Pancreas (tissue), 10 donors: ENCODE measurements around the gene DDX42. TPM values are rescaled to one million over a fixed set of nuclear protein-coding genes. Genes with fewer than 3 reads are reported as not detected.

Experiments used
- ATAC-seq, 4 donors: fragments of 200-7000 bp; cut with Tn5 transposase; one replicate each; pipeline versions ENCODE4 v1.8.0 to v1.9.1; 2020; ENCODE audit warnings: mild to moderate bottlenecking in 4 of 4, moderate library complexity in 4 of 4
- DNase-seq, 6 donors: peaks; one replicate each; pipeline ENCODE4 v3.0.0-alpha.2; 2020
- FAIRE-seq: peaks from 2 replicates; lab custom pipeline; 2012; peaks lifted over from hg19 to GRCh38; lab: Jason Lieb, UNC
- H3K27ac ChIP-seq, 4 donors: fragments of 200-600 bp; sonication (generic); 1 replicate in 3 of 4; 2 replicates in 1 of 4; pipeline versions ENCODE4 v1.5.0 to v1.8.0; 2020
- H3K27me3 ChIP-seq, 4 donors: fragments of 200-600 bp; one replicate each; pipeline ENCODE4 v1.8.0; 2021
- H3K36me3 ChIP-seq, 3 donors: fragments of 200-600 bp; sonication (generic) in 1 of 3; one replicate each; pipeline versions ENCODE4 v1.5.0 to v1.8.0; 2020 to 2021
- H3K4me1 ChIP-seq, 3 donors: fragments of 200-600 bp; one replicate each; pipeline ENCODE4 v1.8.0; 2021
- H3K4me3 ChIP-seq, 4 donors: fragments of 200-600 bp; sonication (generic) in 2 of 4; one replicate each; pipeline versions ENCODE4 v1.5.0 to v1.8.0; 2020 to 2021
- H3K9me3 ChIP-seq, 4 donors: fragments of 200-600 bp; one replicate each; pipeline ENCODE4 v1.8.0; 2021
- CTCF ChIP-seq, 4 donors: fragments of 200-600 bp; sonication (generic) in 3 of 4; IDR thresholded peaks; one replicate each; pipeline versions ENCODE4 v1.5.0 to v1.8.0; 2021; ENCODE audit warnings: antibody characterized with exemption in 4 of 4
- WGBS, 2 donors: extraction: QIAGEN DNeasy Blood & Tissue Kit; methylation state at CpG; one replicate each; pipeline ENCODE4 v1.1.7; 2013; 5-methylcytosine and 5-hydroxymethylcytosine counted together
- intact Hi-C, 3 donors: fragments of 100-400 bp; cut with DNase I; formaldehyde crosslinking; loops; one replicate each; pipeline versions ENCODE4 v1.11.1 to v1.14.2; 2022
- polyA plus RNA-seq, 2 donors: library from polyadenylated mRNA; stranded (reverse); fragments of 200-250 nt; gene quantifications; one replicate each; pipeline ENCODE4 v1.2.3, GENCODE V29; 2013
- total RNA-seq, 6 donors: library from RNA; stranded (reverse); fragmentation: NEBNext Ultra II Directional in 4 of 6; extraction: Animal tissue kit (Norgen Biotek cat#: 25700) in 4 of 6; gene quantifications; one replicate each; pipeline versions ENCODE4 v1.2.1 to v1.2.4, GENCODE V29; 2021 to 2023
- donor health status: healthy with polysubstance abuse.
- donor health status: DM: no; HTN: no; CAD: no; lungs with moderate emphysema.
- donor health status: DM: no; HTN: no; CAD: no.
- donor health status: control.
- donor health status: control.
- donor health status: Bipolar disorder and iron deficiency.
- donor health status: DM: yes; HTN: yes; CAD: no.
- donor health status: DM: no; HTN: no; CAD: no.
- donor health status: DM: no; HTN: no; CAD: no.
- donor health status: DM: yes; HTN: yes; CAD: no.

The DDX42 gene
- total and polyA plus RNA-seq, 8 donors = 52.6 to 90.4 (median 75.3) TPM

DNA sequence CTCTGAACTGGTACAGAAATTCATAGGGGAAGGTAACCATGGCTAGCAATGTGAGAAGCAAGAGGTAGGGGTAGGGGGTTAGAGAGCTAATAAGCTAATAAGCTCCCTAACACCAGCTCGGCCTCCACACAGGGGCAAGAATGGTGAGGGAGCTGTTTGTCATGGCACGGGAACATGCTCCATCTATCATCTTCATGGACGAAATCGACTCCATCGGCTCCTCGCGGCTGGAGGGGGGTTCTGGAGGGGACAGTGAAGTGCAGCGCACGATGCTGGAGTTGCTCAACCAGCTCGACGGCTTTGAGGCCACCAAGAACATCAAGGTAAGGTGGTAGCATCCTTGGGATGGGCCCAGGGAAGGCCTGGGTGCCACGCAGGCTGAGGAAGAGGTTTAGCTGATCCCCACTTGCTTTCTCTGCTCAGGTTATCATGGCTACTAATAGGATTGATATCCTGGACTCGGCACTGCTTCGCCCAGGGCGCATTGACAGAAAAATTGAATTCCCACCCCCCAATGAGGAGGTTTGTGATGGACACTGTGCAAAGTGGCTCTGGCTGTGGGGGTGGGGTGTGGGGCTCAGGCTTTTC is 57.0 kb downstream of the DDX42 start:
- H3K9me3 ChIP-seq = no peaks in the 10 kb centered on the region
- H3K4me1 ChIP-seq = peaks cover 1 to 18% (median 17%) of the 10 kb centered on the region in 3 donors
- no peak for TF ChIP-seq CTCF (IDR thresholded peaks at IDR 0.05)
- H3K36me3 ChIP-seq = peaks cover 0 to 66% (median 53%) of the 10 kb centered on the region in 3 donors
- intact Hi-C loops = no loop called here
- no peak for ATAC-seq
- WGBS, 2 donors = 74 to 81% methylated on average over 15 of the region's 15 CpGs
- no peak for DNase-seq
- no peak overlapping the region for H3K27ac ChIP-seq
- FAIRE-seq = no peak
- H3K4me3 ChIP-seq = no peak overlapping the region
- H3K27me3 ChIP-seq = no peaks in the 10 kb centered on the region

- H3K4me1 ChIP-seq = peaks cover 0 to 16% (median 13%) of the 10 kb centered on the region in 3 donors
- H3K4me3 ChIP-seq = no peak overlapping the region
- WGBS, 2 donors = 75 to 82% methylated on average over 8 of the region's 8 CpGs
- no peaks in the 10 kb centered on the region for H3K9me3 ChIP-seq
- H3K27ac ChIP-seq = no peak overlapping the region
- intact Hi-C loops = no loop called here
- FAIRE-seq (no peak), ATAC-seq (no peak), DNase-seq (no peak)
- peaks cover 0 to 67% (median 55%) of the 10 kb centered on the region in 3 donors for H3K36me3 ChIP-seq
- no peaks in the 10 kb centered on the region for H3K27me3 ChIP-seq
- no peak for TF ChIP-seq CTCF (IDR thresholded peaks at IDR 0.05)
Measured at GRCh38 chr17:63831505-63831904, 57.5 kb downstream of the DDX42 start.

- H3K4me3 ChIP-seq = no peak overlapping the region
- no peak overlapping the region for H3K27ac ChIP-seq
- peaks cover 0 to 16% (median 13%) of the 10 kb centered on the region in 3 donors for H3K4me1 ChIP-seq
- H3K27me3 ChIP-seq = no peaks in the 10 kb centered on the region
- intact Hi-C loops = no loop called here
- H3K36me3 ChIP-seq = peaks cover 0 to 67% (median 55%) of the 10 kb centered on the region in 3 donors
- 79 to 83% methylated on average over 5 of the region's 5 CpGs for WGBS, 2 donors
- ATAC-seq (no peak), FAIRE-seq (no peak), DNase-seq (no peak)
- H3K9me3 ChIP-seq = no peaks in the 10 kb centered on the region
- TF ChIP-seq CTCF (IDR thresholded peaks at IDR 0.05) = no peak
Measured at GRCh38 chr17:63832014-63832413, 58.0 kb downstream of the DDX42 start.

DNA sequence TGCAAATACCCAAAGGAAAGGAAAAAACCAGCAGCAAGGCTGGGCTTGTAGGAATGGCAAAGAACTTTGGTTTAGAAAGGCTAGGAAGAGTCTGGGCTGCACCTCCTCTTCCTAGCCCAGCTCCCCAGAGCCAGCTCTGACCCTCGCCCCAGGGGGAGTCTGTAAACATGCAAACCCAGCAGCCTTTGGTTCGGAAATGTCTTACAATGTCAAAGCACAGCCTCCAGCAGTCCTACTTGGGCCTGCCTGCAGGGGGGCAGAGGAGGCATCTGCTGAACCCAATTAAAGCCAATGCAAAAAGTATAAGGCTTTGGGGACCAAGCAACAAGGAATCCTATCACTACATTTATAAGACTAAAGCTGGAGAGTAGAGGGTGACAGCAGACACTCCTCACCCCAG is 58.5 kb downstream of the DDX42 start:
- DNase-seq (no peak), FAIRE-seq (no peak), ATAC-seq (no peak)
- Histone ChIP-seq H3K27ac (no peak overlapping the region), H3K36me3 (peaks cover 0 to 67% (median 55%) of the 10 kb centered on the region in 3 donors), H3K27me3 (no peaks in the 10 kb centered on the region), H3K9me3 (no peaks in the 10 kb centered on the region), H3K4me1 (peaks cover 2 to 17% (median 16%) of the 10 kb centered on the region in 3 donors), H3K4me3 (no peak overlapping the region)
- no peak for TF ChIP-seq CTCF (IDR thresholded peaks at IDR 0.05)
- intact Hi-C loops = no loop called here
- 81 to 95% methylated on average over 2 of the region's 2 CpGs for WGBS, 2 donors

DNA sequence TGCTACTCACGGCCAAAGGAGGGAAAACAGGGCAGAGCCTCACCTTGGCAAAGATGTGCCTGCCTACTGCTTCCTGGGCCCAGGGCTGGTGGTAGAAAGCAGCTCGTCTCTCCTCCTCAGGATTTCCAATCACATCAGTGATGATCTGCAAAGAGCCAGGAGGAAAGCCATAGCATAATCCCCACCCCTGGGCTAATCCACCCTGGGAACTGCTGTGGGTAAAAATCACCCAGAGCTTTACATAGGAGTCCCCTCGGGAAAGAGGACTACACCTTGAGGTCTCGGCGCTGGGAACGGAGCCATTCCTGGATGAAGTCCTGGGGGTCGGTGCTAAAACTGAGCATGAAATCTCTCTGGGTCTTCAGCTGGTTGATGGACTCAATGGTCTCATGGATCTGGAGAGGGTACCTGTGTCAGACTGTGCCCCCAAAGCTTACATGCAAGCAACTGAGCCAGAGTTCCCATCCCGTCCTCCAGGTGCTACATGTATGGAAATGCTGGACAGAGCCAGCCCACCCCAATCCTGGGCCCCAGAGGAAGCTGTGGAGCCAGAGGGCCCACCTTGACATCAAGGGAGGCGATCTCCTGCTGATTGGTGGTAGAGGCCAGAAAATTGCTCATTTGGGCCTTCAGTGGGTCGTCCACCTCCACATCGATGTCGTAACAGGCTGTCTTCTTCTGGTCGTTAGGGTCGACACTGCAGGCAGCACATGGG is 59.2 kb downstream of the DDX42 start:
- DNase-seq (no peak), ATAC-seq (no peak), FAIRE-seq (no peak)
- intact Hi-C loops = no loop called here
- TF ChIP-seq CTCF (IDR thresholded peaks at IDR 0.05) = no peak
- H3K27ac ChIP-seq = no peak overlapping the region
- no peaks in the 10 kb centered on the region for H3K27me3 ChIP-seq
- peaks cover 0 to 67% (median 55%) of the 10 kb centered on the region in 3 donors for H3K36me3 ChIP-seq
- H3K9me3 ChIP-seq = no peaks in the 10 kb centered on the region
- WGBS, 2 donors = 87 to 93% methylated on average over 14 of the region's 14 CpGs
- no peak overlapping the region for H3K4me3 ChIP-seq
- peaks cover 9 to 23% (median 21%) of the 10 kb centered on the region in 3 donors for H3K4me1 ChIP-seq
